GM23338 (cell line): ENCODE measurements around the gene GAS6. TPM values are rescaled to one million over a fixed set of nuclear protein-coding genes. Genes with fewer than 3 reads are reported as not detected.

Experiments
- ATAC-seq: fragments of 200-7000 bp; cut with Tn5 transposase; 3 replicates; pipeline ENCODE4 v1.9.1; 2020
- DNase-seq: peaks from one replicate; pipeline ENCODE4 v3.0.0-alpha.2; 2015; ENCODE audit warnings: low spot score
- H2AFZ ChIP-seq: fragments of 200-600 bp; sonication (generic); 2 replicates; pipeline ENCODE4 v1.8.0; 2016; ENCODE audit warnings: antibody characterized with exemption, mild to moderate bottlenecking, moderate library complexity
- H3F3A ChIP-seq: fragments of 200-600 bp; sonication (generic); replicated peaks from 2 replicates; pipeline ENCODE4 v1.8.0; 2017; ENCODE audit warnings: antibody characterized with exemption, mixed run types, low read depth
- H3K27ac ChIP-seq: fragments of 200-600 bp; sonication (generic); 2 replicates; pipeline ENCODE4 v1.6.1; 2016; ENCODE audit warnings: low read depth
- H3K27me3 ChIP-seq: fragments of 200-600 bp; sonication (generic); 2 replicates; pipeline ENCODE4 v1.8.0; 2016; ENCODE audit warnings: mild to moderate bottlenecking, mixed run types, moderate library complexity; ENCODE audit not compliant: insufficient read depth
- H3K36me3 ChIP-seq: fragments of 200-600 bp; sonication (generic); 2 replicates; pipeline ENCODE4 v1.8.0; 2016; ENCODE audit warnings: mild to moderate bottlenecking; ENCODE audit not compliant: insufficient read depth
- H3K4me1 ChIP-seq: fragments of 200-600 bp; sonication (generic); 2 replicates; pipeline ENCODE4 v1.8.0; 2016; ENCODE audit warnings: mild to moderate bottlenecking, moderate library complexity; ENCODE audit not compliant: insufficient read depth
- H3K4me2 ChIP-seq: fragments of 200-600 bp; sonication (generic); 2 replicates; pipeline ENCODE4 v1.7.1; 2017; ENCODE audit warnings: mixed run types
- H3K4me3 ChIP-seq: fragments of 200-600 bp; sonication (generic); 2 replicates; pipeline ENCODE4 v1.6.1; 2016; ENCODE audit warnings: mixed run types
- H3K79me2 ChIP-seq: fragments of 200-600 bp; sonication (generic); replicated peaks from 2 replicates; pipeline ENCODE4 v1.8.0; 2017; ENCODE audit warnings: mild to moderate bottlenecking; ENCODE audit not compliant: insufficient read depth
- H3K9me2 ChIP-seq: fragments of 200-600 bp; sonication (generic); 2 replicates; pipeline ENCODE4 v1.8.0; 2017; ENCODE audit not compliant: insufficient read depth
- H4K20me1 ChIP-seq: fragments of 200-600 bp; sonication (generic); replicated peaks from 2 replicates; pipeline ENCODE4 v1.8.0; 2017; ENCODE audit warnings: mild to moderate bottlenecking; ENCODE audit not compliant: insufficient read depth
- H3K27ac Mint-ChIP-seq: 2 replicates; pipeline ENCODE4 v1.8.0; 2020; ENCODE audit warnings: inconsistent platforms, mild to moderate bottlenecking, moderate library complexity, mixed read lengths
- H3K27me3 Mint-ChIP-seq: 3 replicates; pipeline ENCODE4 v1.8.0; 2022; ENCODE audit warnings: low read depth, mild to moderate bottlenecking, moderate library complexity, mixed read lengths, inconsistent platforms; ENCODE audit not compliant: insufficient read depth, poor library complexity
- H3K36me3 Mint-ChIP-seq: 3 replicates; pipeline ENCODE4 v1.8.0; 2021; ENCODE audit warnings: low read depth, mild to moderate bottlenecking, inconsistent platforms, moderate library complexity, mixed read lengths
- H3K4me1 Mint-ChIP-seq: 3 replicates; pipeline ENCODE4 v1.8.0; 2020; ENCODE audit warnings: mild to moderate bottlenecking, inconsistent platforms, mixed read lengths
- H3K4me3 Mint-ChIP-seq: 3 replicates; pipeline ENCODE4 v1.8.0; 2021; ENCODE audit warnings: moderate library complexity, mild to moderate bottlenecking, inconsistent platforms, mixed read lengths
- H3K9me3 Mint-ChIP-seq: 3 replicates; pipeline ENCODE4 v1.8.0; 2020; ENCODE audit warnings: moderate library complexity, mild to moderate bottlenecking, inconsistent platforms, mixed read lengths
- CREB1 ChIP-seq: fragments of 250-450 bp; sonication (Bioruptor Pico); IDR thresholded peaks from 2 replicates; pipeline ENCODE4 v1.5.0; 2020; ENCODE audit warnings: low read depth, mild to moderate bottlenecking, moderate library complexity
- CTCF ChIP-seq, 2 experiments: fragments of 200-600 bp in 1 of 2; sonication (generic) in 1 of 2; conservative IDR thresholded peaks; 2 replicates each; pipeline versions ENCODE4 v1.5.1 to v1.6.1; 2016 to 2017; ENCODE audit warnings: antibody characterized with exemption in 2 of 2, low read depth in 2 of 2, mild to moderate bottlenecking in 2 of 2, moderate library complexity in 1 of 2
- ETS1 ChIP-seq: IDR thresholded peaks from 2 replicates; pipeline ENCODE4 v1.6.1; 2016; ENCODE audit warnings: antibody characterized with exemption
- JUNB ChIP-seq: IDR thresholded peaks from one replicate; pipeline ENCODE4 v1.6.1; 2016; ENCODE audit warnings: antibody characterized with exemption; ENCODE audit not compliant: unreplicated experiment
- NANOG ChIP-seq: IDR thresholded peaks from 2 replicates; pipeline ENCODE4 v1.6.1; 2016; ENCODE audit warnings: antibody characterized with exemption, borderline replicate concordance
- POLR2AphosphoS5 ChIP-seq: IDR thresholded peaks from 2 replicates; pipeline ENCODE4 v1.6.1; 2016; ENCODE audit warnings: antibody characterized with exemption, low read depth
- STAT1 ChIP-seq: IDR thresholded peaks from one replicate; pipeline ENCODE4 v1.6.1; 2016; ENCODE audit warnings: antibody characterized with exemption; ENCODE audit not compliant: unreplicated experiment
- ZNF114 ChIP-seq: fragments of 250-450 bp; sonication (Bioruptor Pico); IDR thresholded peaks from 2 replicates; pipeline ENCODE4 v1.5.0; 2020; ENCODE audit warnings: mild to moderate bottlenecking, moderate library complexity
- ZNF331 ChIP-seq: fragments of 250-450 bp; sonication (Bioruptor Pico); IDR thresholded peaks from 2 replicates; pipeline ENCODE4 v1.5.0; 2020; ENCODE audit warnings: low read depth, mild to moderate bottlenecking, moderate library complexity
- ZNF462 ChIP-seq: fragments of 250-450 bp; sonication (Bioruptor Pico); IDR thresholded peaks from 2 replicates; pipeline ENCODE4 v1.5.0; 2020; ENCODE audit warnings: mild to moderate bottlenecking, moderate library complexity
- polyA plus RNA-seq: library from polyadenylated mRNA; unstranded; fragments of >200 nt; fragmentation: Nextera tagmentation; extraction: Ambion mirVana; gene quantifications from 2 replicates; pipeline ENCODE4 v1.2.1, GENCODE V29; 2016
- total RNA-seq: library from RNA; depleted of rRNA; stranded (reverse); fragments of >200 nt; shearing (Covaris generic); gene quantifications from 2 replicates; pipeline ENCODE4 v1.2.3, GENCODE V29; 2014

The GAS6 gene
- total and polyA plus RNA-seq, 2 experiments from 2014 or later: 7.9 to 21.2 TPM

- no peaks in the 10 kb centered on the region for H3K36me3 ChIP-seq
- TF ChIP-seq NANOG (no peak), CREB1 (CRISPR knock-in tag) (no peak), ZNF462 (CRISPR knock-in tag) (no peak), POLR2AphosphoS5 (no peak), ZNF114 (CRISPR knock-in tag) (no peak), JUNB (no peak), STAT1 (no peak), ETS1 (no peak), ZNF331 (CRISPR knock-in tag) (no peak), CTCF (conservative IDR thresholded peaks at IDR 0.05; ENCODE audit: low read depth in 2 of 2) (no peak)
- peaks cover 4% of the 10 kb centered on the region; the same call in 1 of the 2 replicates for H3K79me2 ChIP-seq
- Mint-ChIP-seq H3K4me3 (no peak overlapping the region), H3K4me1 (peaks cover 31% of the 10 kb centered on the region), H3K27ac (no peak overlapping the region), H3K9me3 (no peaks in the 10 kb centered on the region), H3K27me3 (peaks cover 5% of the 10 kb centered on the region), H3K36me3 (no peaks in the 10 kb centered on the region)
- H4K20me1 ChIP-seq: no peaks in the 10 kb centered on the region
- no peaks in the 10 kb centered on the region for H3K27me3 ChIP-seq
- peaks cover 3% of the 10 kb centered on the region for H3K4me1 ChIP-seq
- no peak overlapping the region for H3K4me2 ChIP-seq
- H3K9me2 ChIP-seq: no peaks in the 10 kb centered on the region; the same call in 1 of the 2 replicates
- no peaks in the 10 kb centered on the region for H3F3A ChIP-seq
- H3K27ac ChIP-seq: no peak overlapping the region
- H2AFZ ChIP-seq: no peak overlapping the region
- ATAC-seq (no peak), DNase-seq (no peak)
- no peak overlapping the region for H3K4me3 ChIP-seq
Measured at GRCh38 chr13:113849546-113849945, 14.3 kb downstream of the GAS6 start.
